HEK293 (cell line): ENCODE data around the gene LAPTM4A.

Experiments used
- CTCF ChIA-PET: fragments of 350-600 bp; formaldehyde crosslinking; extraction: SDS; loops from one replicate; lab custom pipeline; 2021; ENCODE audit warnings: antibody characterized with exemption; lab: Yijun Ruan, JAX
- POLR2A ChIA-PET: fragments of 300-600 bp; formaldehyde crosslinking; extraction: SDS; loops from one replicate; lab custom pipeline; 2020; ENCODE audit warnings: antibody characterized with exemption, inconsistent platforms; lab: Yijun Ruan, JAX
- H3K27ac ChIP-seq: fragments of 200-500 bp; sonication (Bioruptor generic); 2 replicates; pipeline ENCODE4 v1.5.1; 2014; ENCODE audit warnings: low read depth, low read length, control low read depth, inconsistent platforms; ENCODE audit errors: extremely low read depth
- H3K36me3 ChIP-seq, 2 experiments: fragments of 200-500 bp in 1 of 2; sonication (Bioruptor generic) in 1 of 2; 1 replicate in 1 of 2; 2 replicates in 1 of 2; pipeline ENCODE4 v1.5.1; 2014 to 2017; ENCODE audit warnings: inconsistent platforms in 2 of 2, low read length in 2 of 2; ENCODE audit not compliant: control insufficient read depth in 2 of 2, insufficient read depth in 1 of 2
- H3K4me1 ChIP-seq: fragments of 200-500 bp; sonication (Bioruptor generic); 2 replicates; pipeline ENCODE4 v1.5.1; 2014; ENCODE audit warnings: mild to moderate bottlenecking, low read length, inconsistent platforms; ENCODE audit not compliant: control insufficient read depth, insufficient read depth
- H3K4me3 ChIP-seq: 2 replicates; pipeline ENCODE4 v1.5.1; 2011; ENCODE audit warnings: low read depth, mild to moderate bottlenecking, control low read depth, low read length, moderate library complexity
- H3K9me3 ChIP-seq: fragments of 200-500 bp; sonication (Bioruptor generic); 2 replicates; pipeline ENCODE4 v1.5.1; 2014; ENCODE audit warnings: low read depth, low read length, inconsistent platforms; ENCODE audit not compliant: control insufficient read depth, insufficient read depth
- GLIS2 ChIP-seq: fragments of 450-650 bp; formaldehyde crosslinking; IDR thresholded peaks from 2 replicates; pipeline ENCODE4 v1.5.1; 2016; ENCODE audit warnings: missing biosample characterization, missing genetic modification characterization
- IKZF3 ChIP-seq: fragments of 450-650 bp; IDR thresholded peaks from 2 replicates; pipeline ENCODE4 v1.5.0; 2018; ENCODE audit warnings: missing biosample characterization, mild to moderate bottlenecking, missing genetic modification characterization, moderate library complexity
- KLF16 ChIP-seq: fragments of 450-650 bp; formaldehyde crosslinking; IDR thresholded peaks from 2 replicates; pipeline ENCODE4 v1.5.1; 2017; ENCODE audit warnings: missing biosample characterization, missing genetic modification characterization
- KLF8 ChIP-seq: fragments of 450-650 bp; formaldehyde crosslinking; IDR thresholded peaks from 2 replicates; pipeline ENCODE4 v1.5.1; 2016; ENCODE audit warnings: missing biosample characterization, missing genetic modification characterization
- OSR2 ChIP-seq: fragments of 450-650 bp; formaldehyde crosslinking; IDR thresholded peaks from 2 replicates; pipeline ENCODE4 v1.5.1; 2016; ENCODE audit warnings: missing biosample characterization, missing genetic modification characterization
- PRDM1 ChIP-seq: fragments of 450-650 bp; formaldehyde crosslinking; IDR thresholded peaks from 2 replicates; pipeline ENCODE4; 2016; ENCODE audit warnings: missing biosample characterization, missing genetic modification characterization
- YY2 ChIP-seq: fragments of 450-650 bp; formaldehyde crosslinking; IDR thresholded peaks from 2 replicates; pipeline ENCODE4 v1.5.1; 2016; ENCODE audit warnings: missing biosample characterization, missing genetic modification characterization
- ZBTB17 ChIP-seq: fragments of 450-650 bp; formaldehyde crosslinking; IDR thresholded peaks from 2 replicates; pipeline ENCODE4 v1.5.1; 2016; ENCODE audit warnings: missing biosample characterization, missing genetic modification characterization
- ZFP41 ChIP-seq: fragments of 450-650 bp; formaldehyde crosslinking; IDR thresholded peaks from 2 replicates; pipeline ENCODE4 v1.5.1; 2016; ENCODE audit warnings: missing biosample characterization, missing genetic modification characterization, borderline replicate concordance
- ZFP69B ChIP-seq: fragments of 450-650 bp; formaldehyde crosslinking; IDR thresholded peaks from 2 replicates; pipeline ENCODE4 v1.5.1; 2016; ENCODE audit warnings: missing biosample characterization, missing genetic modification characterization
- ZIC2 ChIP-seq: fragments of 450-650 bp; formaldehyde crosslinking; IDR thresholded peaks from 2 replicates; pipeline ENCODE4 v1.5.1; 2016; ENCODE audit warnings: missing biosample characterization, missing genetic modification characterization
- ZNF133 ChIP-seq: fragments of 450-650 bp; formaldehyde crosslinking; IDR thresholded peaks from 2 replicates; pipeline ENCODE4 v1.5.1; 2016; ENCODE audit warnings: missing biosample characterization, missing genetic modification characterization
- ZNF169 ChIP-seq: fragments of 450-650 bp; formaldehyde crosslinking; IDR thresholded peaks from 2 replicates; pipeline ENCODE4 v1.5.1; 2016; ENCODE audit warnings: missing biosample characterization, missing genetic modification characterization
- ZNF266 ChIP-seq: fragments of 450-650 bp; formaldehyde crosslinking; IDR thresholded peaks from 2 replicates; pipeline ENCODE4 v1.5.1; 2016; ENCODE audit warnings: missing biosample characterization, missing genetic modification characterization, low read depth
- ZNF311 ChIP-seq: fragments of 450-650 bp; formaldehyde crosslinking; IDR thresholded peaks from 2 replicates; pipeline ENCODE4 v1.5.1; 2017; ENCODE audit warnings: missing biosample characterization, missing genetic modification characterization, borderline replicate concordance
- ZNF416 ChIP-seq: fragments of 450-650 bp; formaldehyde crosslinking; IDR thresholded peaks from 2 replicates; pipeline ENCODE4 v1.5.1; 2016; ENCODE audit warnings: missing biosample characterization, missing genetic modification characterization
- ZNF549 ChIP-seq: fragments of 450-650 bp; IDR thresholded peaks from 2 replicates; pipeline ENCODE4 v1.5.1; 2018; ENCODE audit warnings: missing biosample characterization, missing genetic modification characterization, mild to moderate bottlenecking, inconsistent platforms, moderate library complexity
- ZNF560 ChIP-seq: fragments of 450-650 bp; formaldehyde crosslinking; IDR thresholded peaks from 2 replicates; pipeline ENCODE4 v1.5.1; 2017; ENCODE audit warnings: missing biosample characterization, missing genetic modification characterization, borderline replicate concordance
- ZNF561 ChIP-seq: fragments of 450-650 bp; IDR thresholded peaks from 2 replicates; pipeline ENCODE4 v1.5.1; 2018; ENCODE audit warnings: missing biosample characterization, missing genetic modification characterization, borderline replicate concordance
- ZNF600 ChIP-seq: fragments of 450-650 bp; formaldehyde crosslinking; IDR thresholded peaks from 2 replicates; pipeline ENCODE4 v1.5.1; 2016; ENCODE audit warnings: missing biosample characterization, missing genetic modification characterization
- ZNF707 ChIP-seq: fragments of 450-650 bp; formaldehyde crosslinking; IDR thresholded peaks from 2 replicates; pipeline ENCODE4 v1.5.1; 2016; ENCODE audit warnings: missing biosample characterization, missing genetic modification characterization
- ZNF791 ChIP-seq: fragments of 450-650 bp; formaldehyde crosslinking; IDR thresholded peaks from 2 replicates; pipeline ENCODE4 v1.5.1; 2016; ENCODE audit warnings: missing biosample characterization, missing genetic modification characterization
- ZSCAN30 ChIP-seq: fragments of 450-650 bp; IDR thresholded peaks from 2 replicates; pipeline ENCODE4 v1.5.1; 2018; ENCODE audit warnings: missing biosample characterization, mild to moderate bottlenecking, missing genetic modification characterization, moderate library complexity
- TF ChIP-seq, protein P1 (sequence below): fragments of 450-650 bp; formaldehyde crosslinking; conservative IDR thresholded peaks from 2 replicates; pipeline ENCODE4 v1.5.1; 2016; ENCODE audit warnings: low read depth, missing biosample characterization, missing genetic modification characterization

The LAPTM4A gene

DNA sequence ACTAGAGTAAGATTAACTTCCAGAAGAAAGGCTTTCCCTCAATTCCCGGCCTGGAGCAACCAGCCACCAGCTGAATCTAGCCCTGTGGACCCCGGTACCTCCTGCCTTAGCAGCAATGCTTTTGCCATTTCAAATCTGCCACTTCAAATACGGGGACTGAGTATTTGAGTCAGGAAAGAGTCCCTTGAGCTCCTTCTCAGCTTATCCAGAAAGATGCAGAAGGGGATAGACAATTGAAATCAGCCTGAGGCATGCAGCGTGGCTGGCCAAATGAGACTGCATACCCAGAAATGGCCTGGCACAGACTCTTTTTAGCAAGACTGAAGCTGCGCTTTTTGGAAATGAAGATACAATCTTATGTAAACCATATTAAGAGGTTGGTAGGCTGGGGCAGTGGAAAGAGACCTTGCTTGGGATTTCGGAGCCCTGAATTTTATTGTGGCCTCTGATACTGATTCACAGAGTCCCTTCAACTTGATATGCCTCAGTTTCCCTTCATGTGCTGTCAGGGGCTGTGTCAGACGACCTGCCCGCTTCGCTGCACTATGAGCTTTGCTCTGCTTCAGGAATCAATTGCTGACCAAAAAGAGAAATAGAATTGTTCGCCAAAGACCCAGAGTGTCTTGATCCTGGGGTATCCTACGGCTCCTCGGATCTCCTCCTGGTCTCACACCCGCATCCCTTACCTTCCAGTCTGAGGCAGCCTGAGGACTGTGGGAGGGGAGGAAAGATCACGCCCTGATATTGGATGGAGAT lies 40.0 kb downstream of the LAPTM4A start:
- POLR2A ChIA-PET, result no interaction called here
- TF ChIP-seq ZBTB17 (tag by site-specific recombination), result no peak
- no peak for TF ChIP-seq OSR2 (tag by site-specific recombination)
- TF ChIP-seq ZNF561, result no peak
- no peak for TF ChIP-seq ZNF133 (tag by site-specific recombination)
- no peak for TF ChIP-seq ZNF791 (tag by site-specific recombination)
- TF ChIP-seq ZFP69B (tag by site-specific recombination), result no peak
- TF ChIP-seq ZSCAN30, result no peak
- TF ChIP-seq, protein P1, sequence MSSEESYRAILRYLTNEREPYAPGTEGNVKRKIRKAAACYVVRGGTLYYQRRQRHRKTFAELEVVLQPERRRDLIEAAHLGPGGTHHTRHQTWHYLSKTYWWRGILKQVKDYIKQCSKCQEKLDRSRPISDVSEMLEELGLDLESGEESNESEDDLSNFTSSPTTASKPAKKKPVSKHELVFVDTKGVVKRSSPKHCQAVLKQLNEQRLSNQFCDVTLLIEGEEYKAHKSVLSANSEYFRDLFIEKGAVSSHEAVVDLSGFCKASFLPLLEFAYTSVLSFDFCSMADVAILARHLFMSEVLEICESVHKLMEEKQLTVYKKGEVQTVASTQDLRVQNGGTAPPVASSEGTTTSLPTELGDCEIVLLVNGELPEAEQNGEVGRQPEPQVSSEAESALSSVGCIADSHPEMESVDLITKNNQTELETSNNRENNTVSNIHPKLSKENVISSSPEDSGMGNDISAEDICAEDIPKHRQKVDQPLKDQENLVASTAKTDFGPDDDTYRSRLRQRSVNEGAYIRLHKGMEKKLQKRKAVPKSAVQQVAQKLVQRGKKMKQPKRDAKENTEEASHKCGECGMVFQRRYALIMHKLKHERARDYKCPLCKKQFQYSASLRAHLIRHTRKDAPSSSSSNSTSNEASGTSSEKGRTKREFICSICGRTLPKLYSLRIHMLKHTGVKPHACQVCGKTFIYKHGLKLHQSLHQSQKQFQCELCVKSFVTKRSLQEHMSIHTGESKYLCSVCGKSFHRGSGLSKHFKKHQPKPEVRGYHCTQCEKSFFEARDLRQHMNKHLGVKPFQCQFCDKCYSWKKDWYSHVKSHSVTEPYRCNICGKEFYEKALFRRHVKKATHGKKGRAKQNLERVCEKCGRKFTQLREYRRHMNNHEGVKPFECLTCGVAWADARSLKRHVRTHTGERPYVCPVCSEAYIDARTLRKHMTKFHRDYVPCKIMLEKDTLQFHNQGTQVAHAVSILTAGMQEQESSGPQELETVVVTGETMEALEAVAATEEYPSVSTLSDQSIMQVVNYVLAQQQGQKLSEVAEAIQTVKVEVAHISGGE (tag by site-specific recombination), result no peak
- no peak for TF ChIP-seq KLF8
- TF ChIP-seq ZNF707 (tag by site-specific recombination), result no peak
- TF ChIP-seq KLF16 (tag by site-specific recombination), result no peak
- no peak for TF ChIP-seq PRDM1 (tag by site-specific recombination)
- no peak for TF ChIP-seq YY2 (tag by site-specific recombination)
- TF ChIP-seq ZNF549 (tag by site-specific recombination), result no peak
- TF ChIP-seq ZFP41 (tag by site-specific recombination), result no peak
- no peak for TF ChIP-seq ZNF560 (tag by site-specific recombination)
- no peak for TF ChIP-seq IKZF3
- TF ChIP-seq ZIC2, result no peak

DNA sequence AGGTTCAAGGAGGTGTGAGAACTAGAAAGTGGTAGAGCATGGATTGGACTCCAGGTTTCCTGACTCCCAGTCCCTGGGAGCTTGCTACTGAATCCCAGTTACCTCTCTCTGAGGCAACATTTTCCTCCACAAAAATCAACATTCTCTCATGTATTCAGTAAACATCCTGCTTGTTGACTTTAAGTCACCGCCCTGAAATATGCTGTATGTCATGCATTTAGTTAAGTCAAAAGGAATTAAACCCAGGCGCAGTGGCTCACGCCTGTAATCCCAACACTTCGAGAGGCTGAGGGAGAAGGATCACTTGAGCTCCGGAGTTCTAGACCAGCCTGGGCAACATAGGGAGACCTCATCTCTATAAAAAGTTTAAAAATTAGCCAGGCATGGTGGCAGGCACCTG lies 42.7 kb downstream of the LAPTM4A start:
- Histone ChIP-seq H3K9me3 (no peaks in the 10 kb centered on the region), H3K4me1 (no peaks in the 10 kb centered on the region), H3K27ac (no peak overlapping the region), H3K4me3 (no peak overlapping the region), H3K36me3 (no peaks in the 10 kb centered on the region)
- TF ChIP-seq ZNF416 (tag by site-specific recombination) (no peak), ZNF169 (tag by site-specific recombination) (no peak), KLF16 (tag by site-specific recombination) (no peak), OSR2 (tag by site-specific recombination) (no peak), ZNF311 (tag by site-specific recombination) (no peak), GLIS2 (no peak), ZNF600 (no peak), ZNF266 (tag by site-specific recombination) (no peak)
- ChIA-PET POLR2A (no interaction called here), CTCF (interaction anchor here (1.1 kb wide), 1 partner anchor 95 kb away, joined by 4 read pairs; no protein-coding TSS in a partner anchor)

More for the DNA sequence above, 40.0 kb downstream of the LAPTM4A start:
- CTCF ChIA-PET, result interaction anchor here (0.6 to 1.1 kb wide), 2 partner anchors 56 to 422 kb away, joined by 3 to 4 read pairs; no protein-coding TSS in a partner anchor
- Histone ChIP-seq H3K27ac (no peak overlapping the region), H3K4me3 (no peak overlapping the region), H3K9me3 (no peaks in the 10 kb centered on the region), H3K4me1 (no peaks in the 10 kb centered on the region), H3K36me3 (no peaks in the 10 kb centered on the region)
